ENCODE data around the gene DCDC2.

DNA sequence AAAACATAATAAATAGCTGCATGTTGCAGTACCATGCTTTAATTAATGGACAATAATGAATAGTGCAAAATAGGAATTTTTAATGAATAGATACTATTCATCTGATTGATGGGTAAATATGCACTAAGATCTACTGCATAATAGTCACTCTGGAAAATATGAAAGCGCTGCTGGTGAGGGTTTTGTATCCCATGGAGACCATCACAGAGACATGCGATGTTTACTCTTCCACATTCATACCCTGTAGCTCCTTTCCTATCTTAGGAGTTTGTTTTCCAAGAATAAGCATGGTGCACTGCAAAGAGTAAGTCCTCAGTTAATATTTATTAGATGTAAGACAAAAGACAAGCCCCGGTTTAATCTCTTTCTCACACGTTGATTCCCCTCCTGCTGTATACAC lies 150.4 kb downstream of the DCDC2 start:
- TF ChIP-seq GABPA (IDR thresholded peaks at IDR 0.05 in 1 of 2, conservative IDR thresholded peaks at IDR 0.05 in 1 of 2) (no peak), EGR1 (IDR thresholded peaks at IDR 0.05; ENCODE audit: low read depth in 2 of 2) (no peak)

Data from liver (tissue), 2 donors.